Measurements from ENCODE around the gene SLCO2A1. TPM values are rescaled to one million over a fixed set of nuclear protein-coding genes. Genes with fewer than 3 reads are reported as not detected.

SLCO2A1 gene
- total RNA-seq, 6 donors from 2014 or later = 56.2 to 308 (median 133) TPM

DNA sequence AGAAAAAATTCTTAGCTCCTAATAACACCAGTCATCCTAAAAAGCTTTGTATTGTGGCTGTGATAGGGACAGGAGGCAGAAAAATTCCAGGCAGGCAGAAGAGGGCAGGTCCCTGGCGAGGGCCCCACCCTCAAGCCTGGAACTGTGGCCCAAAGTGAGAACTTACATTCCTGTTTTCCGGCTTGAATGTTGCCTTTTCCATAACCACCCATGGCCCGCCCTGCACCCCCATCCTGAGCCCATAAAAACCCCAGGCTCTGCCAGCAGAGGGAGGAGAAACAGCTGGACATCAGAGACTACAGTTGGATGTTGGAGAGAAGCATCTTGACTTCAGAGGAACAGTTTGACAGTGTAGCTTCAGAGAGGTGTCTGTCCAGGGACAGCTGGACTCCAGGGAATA is 37.3 kb downstream of the SLCO2A1 start:
- H3K4me1 ChIP-seq = peaks cover 18 to 38% (median 32%) of the 10 kb centered on the region in 4 donors
- no peak overlapping the region for H3K4me3 ChIP-seq
- DNase-seq (no peak), ATAC-seq (ENCODE audit: low FRiP score in 2 of 2) (no peak)
- 47 to 71% methylated on average over 3 of the region's 3 CpGs for WGBS, 2 donors
- H3K9me3 ChIP-seq = no peaks in the 10 kb centered on the region
- no peaks in the 10 kb centered on the region for H3K27me3 ChIP-seq
- peak overlapping the region; percentile 41 to 78 (median 64) for H3K27ac ChIP-seq
- TF ChIP-seq POLR2A (IDR thresholded peaks at IDR 0.05) (no peak), POLR2AphosphoS5 (IDR thresholded peaks at IDR 0.05) (no peak), CTCF (IDR thresholded peaks at IDR 0.05) (no peak), EP300 (IDR thresholded peaks at IDR 0.05) (no peak)
- H3K36me3 ChIP-seq = no peaks in the 10 kb centered on the region

- peak overlapping the region; percentile 41 to 78 (median 64) for H3K27ac ChIP-seq
- ATAC-seq (ENCODE audit: low FRiP score in 2 of 2) (no peak), DNase-seq (no peak)
- H3K36me3 ChIP-seq = no peaks in the 10 kb centered on the region
- H3K27me3 ChIP-seq = no peaks in the 10 kb centered on the region
- H3K4me3 ChIP-seq = no peak overlapping the region
- peaks cover 22 to 40% (median 34%) of the 10 kb centered on the region in 4 donors for H3K4me1 ChIP-seq
- no peak for TF ChIP-seq CTCF (IDR thresholded peaks at IDR 0.05)
- no peak for TF ChIP-seq POLR2A (IDR thresholded peaks at IDR 0.05)
- no peak for TF ChIP-seq EP300 (IDR thresholded peaks at IDR 0.05)
- TF ChIP-seq POLR2AphosphoS5 (IDR thresholded peaks at IDR 0.05) = no peak
- no peaks in the 10 kb centered on the region for H3K9me3 ChIP-seq
- WGBS, 2 donors = 39 to 57% methylated on average over 2 of the region's 2 CpGs
Measured at GRCh38 chr3:133991637-133992036, 38.1 kb downstream of the SLCO2A1 start.

GRCh38 chr3:133991209-133991608 is 38.5 kb downstream of the SLCO2A1 start:
- no peaks in the 10 kb centered on the region for H3K27me3 ChIP-seq
- ATAC-seq (ENCODE audit: low FRiP score in 2 of 2) = no peak
- H3K36me3 ChIP-seq = no peaks in the 10 kb centered on the region
- no peak for DNase-seq
- H3K9me3 ChIP-seq = no peaks in the 10 kb centered on the region
- TF ChIP-seq CTCF (IDR thresholded peaks at IDR 0.05) (no peak), POLR2AphosphoS5 (IDR thresholded peaks at IDR 0.05) (peak in 1 of 2 donors; percentile 65), POLR2A (IDR thresholded peaks at IDR 0.05) (no peak), EP300 (IDR thresholded peaks at IDR 0.05) (peak in 2 of 4 donors; percentile 59 to 91)
- 27 to 49% methylated on average over 3 of the region's 3 CpGs for WGBS, 2 donors
- H3K27ac ChIP-seq = peak overlapping the region in 3 of 4 donors; percentile 63 to 80 (median 78)
- H3K4me1 ChIP-seq = peaks cover 25 to 42% (median 36%) of the 10 kb centered on the region in 4 donors
- no peak overlapping the region for H3K4me3 ChIP-seq

DNA sequence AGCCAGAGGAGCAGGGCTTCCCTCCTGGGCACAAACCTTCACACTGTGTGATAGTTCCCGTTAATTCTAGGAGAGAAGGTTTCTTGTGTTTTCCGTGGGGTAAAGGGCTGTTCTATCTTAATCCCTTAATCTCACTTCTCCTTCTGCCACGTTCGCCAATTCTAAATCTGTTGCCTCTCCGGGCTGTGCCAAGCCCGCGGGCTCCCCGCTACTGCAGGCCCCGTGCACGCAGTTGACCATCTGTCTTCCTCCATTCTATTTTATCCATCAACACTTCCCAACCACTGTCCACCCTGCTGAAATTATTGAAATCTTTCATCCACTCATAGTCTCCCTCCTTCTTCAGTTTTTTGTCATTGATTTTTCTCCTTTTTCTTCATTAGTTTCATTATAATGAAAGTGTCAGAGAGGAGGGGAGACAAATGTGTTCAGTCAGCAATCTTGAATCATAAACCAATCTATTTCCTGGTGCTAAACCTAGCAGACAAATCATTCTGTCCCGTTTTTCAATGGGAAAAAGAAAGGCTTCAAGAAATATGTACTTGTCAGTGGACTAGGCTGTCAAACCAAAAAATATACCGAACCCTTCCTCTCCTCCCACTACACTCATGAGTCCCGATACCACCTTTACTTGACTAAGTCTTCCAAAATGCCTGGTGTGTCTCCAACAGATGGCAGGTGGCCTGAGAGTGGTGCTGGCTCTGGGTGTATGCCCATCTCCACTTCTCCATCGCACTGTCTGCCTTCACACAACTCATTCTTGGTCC is 39.6 kb downstream of the SLCO2A1 start:
- no peaks in the 10 kb centered on the region for H3K9me3 ChIP-seq
- WGBS, 2 donors = 73 to 78% methylated on average over 14 of the region's 14 CpGs
- no peaks in the 10 kb centered on the region for H3K27me3 ChIP-seq
- H3K36me3 ChIP-seq = no peaks in the 10 kb centered on the region
- no peak for DNase-seq
- no peak for ATAC-seq (ENCODE audit: low FRiP score in 2 of 2)
- H3K4me1 ChIP-seq = peaks cover 25 to 52% (median 38%) of the 10 kb centered on the region in 4 donors
- no peak for TF ChIP-seq POLR2AphosphoS5 (IDR thresholded peaks at IDR 0.05)
- no peak for TF ChIP-seq EP300 (IDR thresholded peaks at IDR 0.05)
- no peak for TF ChIP-seq CTCF (IDR thresholded peaks at IDR 0.05)
- no peak for TF ChIP-seq POLR2A (IDR thresholded peaks at IDR 0.05)
- H3K4me3 ChIP-seq = no peak overlapping the region
- H3K27ac ChIP-seq = peak overlapping the region; percentile 60 to 80 (median 70)
